HCEC 1CT (cell line): ENCODE measurements around the gene DOCK10.

Experiments
- DNase-seq: peaks from one replicate; pipeline ENCODE4 v3.0.0-alpha.2; 2017

DOCK10 gene

DNA sequence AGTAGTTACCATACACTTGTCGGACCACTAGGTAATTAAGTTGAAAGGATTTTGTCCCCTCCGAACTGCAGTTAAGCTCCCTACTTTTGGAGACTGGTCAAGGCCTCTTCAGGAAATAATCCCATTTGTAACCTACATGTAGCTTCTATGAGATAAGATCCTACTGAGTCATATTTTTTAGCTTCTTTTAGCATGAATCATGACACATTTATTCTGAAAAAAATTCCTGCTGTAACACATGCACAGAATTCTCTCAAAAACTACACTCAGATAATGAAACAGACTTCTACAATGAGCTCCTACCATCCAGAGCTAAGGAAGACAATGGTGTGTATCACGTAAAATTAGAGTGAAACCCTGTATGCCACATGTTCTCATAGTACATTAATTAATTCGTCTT, 225.5 kb downstream of the DOCK10 start:
- DNase-seq: peak; percentile 85

DNA sequence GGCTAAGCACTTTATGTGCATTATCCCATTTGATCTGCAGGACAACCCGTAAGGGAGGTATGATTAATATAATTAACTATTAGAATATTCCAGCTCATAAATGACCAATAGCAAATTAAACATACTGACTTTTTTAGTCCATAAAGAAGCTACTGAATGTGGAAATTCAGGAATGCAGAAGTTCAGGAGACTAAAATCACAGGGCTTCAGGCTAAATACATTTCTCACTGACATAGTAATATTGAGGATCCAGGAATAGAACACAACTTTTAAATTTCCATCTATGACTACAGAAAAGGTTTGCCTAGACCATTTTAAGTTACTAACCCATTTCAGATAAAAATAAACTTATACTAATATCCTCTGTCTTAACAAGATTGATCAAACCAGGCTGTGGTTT, 228.7 kb downstream of the DOCK10 start:
- DNase-seq: no peak

DNA sequence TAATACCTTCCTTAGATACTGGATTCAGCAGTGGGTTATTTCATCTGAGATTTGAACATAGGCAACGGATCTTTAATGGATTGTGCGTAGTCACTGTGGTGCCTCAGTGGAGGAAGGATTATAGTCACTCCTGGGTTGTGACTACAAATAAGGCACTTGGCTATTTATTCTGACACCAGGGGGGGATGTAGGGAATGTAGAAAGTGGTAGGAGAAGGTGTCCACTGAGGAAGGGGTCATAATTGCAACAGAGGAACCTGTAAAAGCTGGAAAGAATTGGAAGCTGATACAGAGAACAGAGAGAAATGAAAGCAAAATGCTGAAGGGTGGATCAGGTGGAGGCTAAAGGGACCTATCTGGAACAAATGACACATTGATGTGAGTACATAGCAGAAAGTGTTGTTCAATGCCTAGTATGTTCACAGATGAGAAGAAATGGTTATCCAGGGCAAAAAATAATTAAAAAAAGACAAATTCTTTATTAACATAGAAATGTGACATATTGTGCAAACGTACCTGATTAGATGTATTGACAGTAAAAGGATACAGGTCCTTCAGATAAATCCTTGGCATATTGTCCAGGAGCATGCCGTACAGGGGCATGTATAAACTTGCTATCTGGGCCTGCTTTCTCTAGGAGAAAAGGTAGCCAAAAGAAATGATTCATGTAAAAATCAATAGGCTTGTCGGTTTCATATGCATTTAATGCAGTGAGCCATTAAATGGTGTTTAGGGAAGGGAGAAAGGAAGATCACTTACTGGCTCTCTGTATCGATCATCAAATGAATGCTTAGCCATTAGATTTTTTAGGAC, 234.9 kb downstream of the DOCK10 start:
- no peak for DNase-seq

DNA sequence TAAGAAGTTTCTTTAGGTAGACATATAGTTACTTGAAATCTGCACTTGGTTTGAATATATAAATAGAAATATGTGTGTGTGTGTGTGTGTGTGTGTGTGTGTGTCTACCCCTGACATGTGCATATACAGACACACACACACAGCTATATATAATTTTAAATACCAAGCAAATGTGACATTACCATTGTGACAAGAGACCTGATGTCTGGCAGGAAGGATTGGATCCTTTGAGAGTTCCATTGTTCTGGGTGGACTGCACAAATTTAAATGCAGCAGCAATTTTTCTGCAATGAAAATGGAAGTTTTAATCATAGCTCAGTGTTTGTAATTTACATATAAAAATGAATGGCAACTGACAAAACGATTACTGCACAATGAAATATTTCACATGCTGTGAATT, 238.3 kb downstream of the DOCK10 start:
- DNase-seq: no peak

DNA sequence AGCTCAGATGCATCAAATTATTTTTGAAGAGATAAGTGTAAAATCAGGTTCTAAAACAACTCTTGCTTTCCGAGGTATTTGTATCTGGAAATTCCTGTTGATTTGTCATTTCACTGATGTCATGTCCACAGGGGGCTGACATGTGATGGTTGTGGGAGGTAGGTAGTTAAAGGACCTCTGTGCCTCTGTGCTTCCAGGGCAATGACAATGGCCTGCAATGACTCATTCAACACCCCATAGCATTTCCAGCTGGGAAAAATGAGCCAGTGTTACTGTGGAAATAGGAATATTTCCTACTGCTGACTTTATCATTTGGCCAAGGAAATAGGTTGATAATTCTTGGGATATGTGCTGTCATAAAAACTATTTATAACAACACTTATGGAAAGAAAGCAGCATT, 239.9 kb downstream of the DOCK10 start:
- peak; percentile 12 for DNase-seq

DNA sequence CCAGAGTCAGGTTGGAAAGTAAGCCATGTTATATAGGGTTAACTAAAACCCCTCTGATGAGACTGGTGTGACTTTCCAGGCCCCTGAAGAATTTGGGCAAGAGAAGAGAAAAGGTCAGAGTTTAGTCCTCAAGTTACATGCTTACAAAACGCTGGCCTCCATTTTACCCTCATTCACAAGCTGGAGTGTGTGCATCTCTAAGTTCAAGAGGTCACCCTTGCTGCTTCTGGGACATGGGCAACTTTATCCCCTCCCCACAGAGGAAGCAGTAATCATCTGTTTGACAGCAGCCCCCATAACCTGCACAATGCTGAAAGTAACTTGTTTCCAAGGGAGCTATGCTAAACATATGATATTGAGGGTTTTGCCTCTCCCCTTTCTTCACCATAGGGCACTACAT, 240.9 kb downstream of the DOCK10 start:
- DNase-seq: no peak

DNA sequence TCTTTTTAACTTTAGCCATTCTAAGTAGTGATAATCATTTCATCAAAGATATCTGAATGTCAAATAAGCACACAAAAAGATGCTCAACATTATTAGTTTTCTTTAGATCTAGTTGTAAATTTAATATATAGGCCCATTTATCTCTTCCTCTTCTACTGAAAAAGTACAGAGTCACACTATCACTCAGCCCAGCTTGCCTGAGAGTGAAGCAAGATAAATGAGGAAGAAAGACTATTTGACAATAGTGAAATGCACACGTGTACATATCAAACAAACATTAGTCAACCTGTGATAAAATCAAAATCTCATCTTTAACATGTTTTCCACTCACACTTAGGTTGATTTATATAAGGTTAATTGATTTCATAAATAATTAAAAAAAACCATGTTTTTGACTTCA, 242.6 kb downstream of the DOCK10 start:
- no peak for DNase-seq

DNA sequence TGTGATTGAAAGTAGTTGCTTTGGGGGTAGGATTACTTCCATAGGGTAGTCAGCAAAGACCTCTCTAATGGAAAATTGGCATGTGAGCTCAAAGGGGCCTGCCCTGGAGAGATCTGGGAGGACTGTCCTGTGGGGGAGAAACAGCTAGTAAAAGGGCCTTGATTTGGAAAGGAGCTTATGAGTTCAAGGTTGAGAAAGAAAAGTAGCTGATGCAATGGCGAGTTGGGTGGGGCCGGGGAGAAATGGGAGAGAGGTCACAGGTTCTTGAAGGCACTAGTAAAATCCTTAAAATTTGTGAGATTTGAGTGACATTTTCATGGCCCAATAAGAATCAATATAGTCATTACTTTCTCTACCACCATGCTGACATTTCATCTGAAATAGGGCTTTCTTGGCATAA, 244.1 kb downstream of the DOCK10 start:
- no peak for DNase-seq

DNA sequence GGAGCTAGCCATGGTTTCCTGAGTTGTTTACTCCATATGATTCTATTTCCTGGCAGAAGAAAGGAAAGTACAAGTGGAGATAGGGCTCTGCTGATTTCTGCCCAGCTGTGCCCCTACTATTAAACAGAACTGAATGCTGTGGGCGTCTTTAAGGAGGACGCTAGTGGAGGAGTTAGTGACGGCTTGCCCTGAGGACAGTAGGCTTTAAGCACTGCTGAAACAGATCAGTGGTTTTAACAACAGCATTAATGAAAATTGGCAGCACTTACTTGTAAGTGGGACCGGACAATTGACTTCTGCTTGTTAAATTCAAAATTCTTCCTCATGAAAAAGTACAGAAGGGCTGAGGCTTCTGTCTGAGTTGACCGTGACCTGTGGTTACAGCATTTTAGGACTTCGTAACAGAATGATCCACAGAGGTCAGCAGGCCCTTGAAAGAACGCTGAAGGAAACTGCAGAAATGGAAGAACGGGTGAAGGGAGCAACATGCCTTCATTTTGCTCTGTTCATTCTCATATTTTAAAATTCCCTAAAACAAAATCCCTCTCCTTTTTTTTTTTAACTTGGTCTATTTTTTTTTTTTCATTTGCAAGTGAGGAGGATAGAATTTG, 245.5 kb downstream of the DOCK10 start:
- no peak for DNase-seq

DNA sequence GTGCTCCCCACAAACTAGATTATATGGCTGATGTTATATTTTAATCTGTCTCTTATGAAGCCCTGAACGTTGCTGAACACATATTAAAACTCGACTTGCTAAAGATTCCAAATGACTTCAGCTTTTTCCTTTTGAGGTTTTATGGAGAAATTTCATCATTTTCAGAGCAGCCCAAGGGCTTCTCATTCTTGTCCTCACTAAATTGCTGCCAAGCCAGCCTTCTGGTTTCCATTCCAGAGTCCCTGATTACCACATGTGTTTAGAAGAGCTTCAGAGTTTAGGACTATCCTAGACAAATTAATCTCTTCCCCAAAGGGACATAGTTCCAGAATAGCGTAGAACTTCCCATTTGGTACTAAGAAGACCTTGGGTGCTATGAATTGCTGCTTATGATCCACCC, 248.3 kb downstream of the DOCK10 start:
- no peak for DNase-seq

DNA sequence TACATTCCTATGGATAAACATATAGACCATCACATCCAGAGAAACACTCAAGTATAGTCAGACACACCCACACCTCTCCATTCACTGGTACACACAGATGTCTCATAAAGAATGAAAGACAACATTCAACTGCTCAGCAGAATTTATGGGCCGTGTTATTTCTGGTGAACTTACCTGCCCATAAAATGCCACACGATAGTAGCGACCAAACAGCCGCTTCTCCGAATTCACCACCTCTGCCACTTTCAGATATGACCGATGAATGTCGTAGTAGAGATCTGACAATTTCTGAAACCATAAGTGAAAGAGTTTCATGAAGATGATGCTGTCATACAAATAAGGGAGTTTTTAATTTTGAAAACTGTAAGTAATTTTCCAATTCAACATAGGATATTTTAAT, 255.4 kb downstream of the DOCK10 start:
- no peak for DNase-seq

DNA sequence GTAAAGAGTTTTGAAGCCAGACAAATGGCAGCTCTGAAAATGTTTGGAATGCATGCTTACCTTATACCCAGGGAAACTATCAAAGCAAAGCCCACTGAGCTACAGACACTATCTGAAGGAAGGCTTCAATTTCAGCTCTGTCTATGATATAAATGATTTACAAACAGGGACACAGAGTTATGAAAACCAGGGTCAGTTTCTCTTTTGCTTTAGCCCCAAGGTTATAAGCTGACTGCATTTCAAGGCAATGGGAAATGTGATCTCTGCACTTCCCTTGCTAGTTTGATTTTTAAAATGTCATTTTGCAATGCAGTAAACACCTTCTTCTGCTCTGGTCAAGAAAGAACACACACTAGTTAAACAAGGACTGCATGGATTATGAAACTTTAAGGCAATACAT, 260.9 kb downstream of the DOCK10 start:
- DNase-seq: no peak

DNA sequence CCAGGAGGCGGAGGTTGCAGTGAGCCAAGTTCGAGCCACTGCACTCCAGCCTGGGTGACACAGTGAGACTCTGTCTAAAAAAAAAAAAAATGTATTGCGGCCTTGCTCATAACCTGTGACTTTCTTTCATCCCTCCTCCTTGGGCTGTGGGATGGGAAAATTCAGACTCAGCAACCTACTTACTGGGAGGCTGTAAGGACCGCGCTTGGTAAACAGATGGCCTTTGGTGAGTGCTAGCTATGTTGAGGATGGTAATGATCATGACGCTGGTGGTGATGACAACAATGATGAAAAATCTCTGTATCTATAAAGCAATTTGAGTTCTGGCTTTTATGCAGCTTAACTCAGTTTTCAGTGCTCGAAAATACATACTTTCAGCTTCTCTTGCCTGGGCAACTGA, 261.4 kb downstream of the DOCK10 start:
- DNase-seq: no peak

DNA sequence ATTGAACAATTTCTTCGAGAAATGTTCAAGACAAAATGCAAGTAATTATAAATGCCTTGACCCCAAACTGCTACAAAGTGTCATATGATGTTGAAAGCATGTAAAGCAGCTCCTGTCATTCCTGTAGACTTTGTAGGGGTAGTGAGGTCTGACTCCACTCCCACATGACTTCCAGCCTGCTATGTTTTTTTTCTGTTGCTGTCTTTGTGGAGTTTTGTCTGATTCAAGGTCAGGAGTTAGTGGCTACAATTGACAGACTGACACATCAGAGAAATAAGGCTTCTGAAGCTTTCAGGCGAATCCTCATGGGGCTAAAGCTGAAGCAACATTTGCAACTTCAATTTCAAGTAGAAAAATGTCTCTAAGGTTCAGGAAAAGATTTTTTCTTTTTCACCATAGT, 262.2 kb downstream of the DOCK10 start:
- DNase-seq: no peak

DNA sequence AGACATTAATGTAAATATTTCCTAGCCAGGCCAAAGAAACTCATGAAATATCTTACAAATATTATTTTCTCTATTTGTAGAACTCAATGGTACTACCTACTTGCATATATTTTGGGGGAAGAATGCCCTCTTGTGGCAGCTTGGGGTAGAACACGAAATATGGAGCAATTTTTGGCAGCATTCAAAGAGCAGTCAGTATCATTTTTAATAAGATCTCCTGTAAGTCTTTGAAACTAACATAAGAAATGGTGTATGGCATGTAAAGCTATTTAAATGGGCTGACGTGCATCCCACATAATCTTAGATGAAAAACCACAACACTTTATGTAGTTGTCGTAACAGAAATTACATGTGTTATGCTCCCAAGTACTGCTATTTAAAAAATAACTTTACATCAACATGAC, 263.8 kb downstream of the DOCK10 start:
- peak; percentile 18 for DNase-seq

DNA sequence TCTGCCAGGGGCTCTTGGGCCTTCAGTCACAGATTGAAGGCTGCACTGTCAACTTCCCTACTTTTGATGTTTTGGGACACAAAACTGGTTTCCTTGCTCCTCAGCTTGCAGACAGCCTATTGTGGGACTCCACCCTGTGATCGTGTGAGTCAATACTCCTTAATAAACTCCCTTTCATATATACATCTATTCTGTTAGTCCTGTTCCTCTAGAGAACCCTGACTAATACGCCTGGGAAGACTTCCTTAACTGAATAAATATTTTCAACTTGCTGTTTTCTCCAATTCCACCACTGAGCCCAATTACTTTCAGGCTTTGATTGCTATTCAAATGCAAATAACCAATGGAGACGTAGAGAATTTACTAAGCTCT, 264.7 kb downstream of the DOCK10 start:
- DNase-seq: no peak

DNA sequence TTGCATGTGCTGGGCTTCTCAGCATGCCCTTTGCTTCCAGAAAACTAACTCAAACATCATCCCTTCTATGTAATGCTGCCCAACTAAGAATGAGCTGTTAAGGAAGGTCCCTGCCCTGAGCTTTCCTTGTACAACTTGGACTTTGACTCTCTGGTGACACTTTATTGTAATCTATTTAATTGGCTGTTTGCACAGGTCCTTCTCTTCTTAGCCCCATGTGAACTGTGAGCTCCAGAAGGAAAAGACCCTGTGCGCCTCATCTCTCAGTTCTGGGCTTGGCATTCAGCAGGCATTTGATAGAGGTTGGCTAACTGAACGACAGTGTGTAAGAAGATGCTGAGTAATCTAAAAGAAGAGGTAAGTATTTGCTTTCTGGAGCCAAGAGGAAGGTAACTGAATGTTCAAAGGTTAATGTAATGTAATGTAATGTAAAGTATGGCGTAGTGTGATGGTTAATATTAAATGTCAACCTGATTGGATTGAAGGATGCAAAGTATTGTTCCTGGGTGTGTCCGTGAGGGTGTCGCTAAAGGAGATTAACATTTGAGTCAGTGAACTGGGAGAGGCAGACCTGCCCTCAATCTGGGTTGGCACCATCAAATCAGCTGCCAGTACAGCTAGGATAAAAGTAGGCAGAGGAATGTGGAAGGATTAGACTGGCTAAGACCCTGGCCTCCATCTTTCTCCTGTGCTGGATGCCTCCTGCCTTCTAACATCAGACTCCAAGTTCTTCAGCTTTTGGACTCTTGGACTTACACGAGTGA, 265.3 kb downstream of the DOCK10 start:
- no peak for DNase-seq

DNA sequence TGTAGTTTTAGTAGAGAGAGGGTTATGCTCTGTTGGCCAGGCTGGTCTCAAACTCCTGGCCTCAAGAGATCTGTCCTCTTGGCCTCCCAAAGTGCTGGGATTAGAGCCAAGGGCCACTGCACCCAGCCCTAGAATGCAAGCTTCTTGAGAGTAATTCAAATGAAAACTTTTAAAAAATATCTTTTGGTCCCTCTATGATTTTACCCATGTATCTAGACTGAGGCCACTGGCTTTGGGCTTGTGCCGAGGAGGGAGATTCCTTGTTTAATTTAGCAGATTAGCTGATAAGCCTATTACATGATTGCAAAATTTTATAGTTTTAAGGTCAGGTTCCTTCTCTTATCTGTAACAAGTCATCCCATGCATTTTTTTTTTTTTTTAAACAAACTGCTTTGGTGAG, 266.6 kb downstream of the DOCK10 start:
- DNase-seq: no peak

DNA sequence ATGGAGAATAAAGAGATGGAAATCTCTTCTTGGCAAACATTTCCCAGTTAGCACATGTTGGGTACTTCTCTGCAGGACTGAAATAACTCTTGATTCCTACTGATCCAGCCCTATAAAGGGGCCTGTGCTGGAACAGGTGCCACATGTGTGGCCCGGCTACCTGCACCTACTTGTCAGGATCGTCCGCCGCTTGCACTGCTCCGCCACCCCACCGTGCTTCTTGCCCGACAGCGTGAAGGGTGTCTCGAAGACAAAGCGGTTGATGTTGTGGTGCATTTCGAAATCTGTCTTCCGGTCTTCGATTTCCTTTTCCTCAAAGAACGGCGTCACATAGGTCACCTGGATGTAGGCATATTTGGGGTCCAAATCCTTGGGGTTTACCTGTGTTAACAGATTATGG, 267.5 kb downstream of the DOCK10 start:
- no peak for DNase-seq

DNA sequence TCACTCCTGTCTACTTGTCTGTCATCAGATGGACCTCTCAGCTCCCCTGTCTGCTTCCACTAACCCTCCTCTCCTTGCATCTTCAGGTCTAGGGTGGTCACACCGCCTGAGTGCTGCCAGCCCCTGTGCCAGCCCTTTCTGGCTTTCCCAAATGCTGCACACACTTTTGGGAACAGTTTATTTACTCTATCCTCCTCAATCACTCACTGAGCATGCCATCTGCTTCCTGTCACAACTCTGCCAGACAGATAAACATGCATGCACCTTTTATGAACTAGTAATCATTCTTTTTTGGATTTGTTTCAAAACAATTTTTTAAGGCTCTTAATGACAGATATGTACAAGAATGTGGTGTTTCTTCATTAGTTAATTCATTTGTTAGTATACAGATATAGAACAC, 269.8 kb downstream of the DOCK10 start:
- no peak for DNase-seq

DNA sequence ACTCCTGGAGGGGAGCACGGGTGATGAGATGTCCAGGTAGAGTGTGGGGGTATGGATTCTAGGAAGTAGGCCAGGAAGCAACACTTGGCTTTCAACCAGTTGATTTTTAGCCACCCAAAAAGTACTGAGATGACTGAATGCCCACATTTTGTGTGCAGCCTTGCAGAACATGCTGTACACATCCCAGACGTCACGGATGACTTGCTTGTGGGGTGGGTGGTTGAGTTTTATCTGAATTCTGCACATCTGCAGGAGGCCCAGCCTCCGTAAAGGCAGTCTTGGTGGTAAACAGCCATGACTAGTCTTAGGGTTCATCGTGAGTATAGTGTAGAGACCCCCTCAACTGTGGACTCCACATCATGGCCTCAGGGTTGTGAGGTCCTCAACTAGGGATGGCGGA, 272.8 kb downstream of the DOCK10 start:
- no peak for DNase-seq

DNA sequence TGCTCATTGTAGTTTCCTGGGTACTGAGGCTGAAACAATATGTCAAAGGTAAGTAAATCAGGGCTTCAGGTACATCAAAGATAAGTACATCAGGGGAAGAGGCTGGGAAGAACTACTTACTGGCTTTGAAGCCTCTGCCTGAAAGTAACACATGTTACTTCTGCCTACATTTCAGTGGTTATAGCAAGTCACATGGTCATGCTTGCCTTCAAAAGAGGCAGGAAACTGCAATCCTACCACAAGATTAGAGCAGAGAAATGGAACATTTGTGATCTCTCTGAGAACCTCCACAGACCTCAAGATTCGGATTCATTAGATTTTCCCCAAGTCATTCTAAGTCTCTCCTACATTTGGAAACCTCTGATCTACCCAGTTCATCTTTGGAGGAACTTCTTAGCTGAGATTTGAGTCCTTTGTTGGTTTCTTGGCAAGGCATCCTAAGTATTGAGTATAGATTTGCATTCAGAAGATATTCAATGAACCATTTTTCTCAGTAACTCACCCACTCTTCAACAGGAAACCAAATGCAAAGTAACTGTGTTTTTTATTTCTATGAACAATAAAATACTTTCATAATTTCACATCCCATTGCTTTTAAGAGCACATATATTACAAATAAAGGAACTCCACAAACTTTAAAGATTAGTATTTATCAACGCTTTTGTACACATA, 277.6 kb downstream of the DOCK10 start:
- DNase-seq: no peak

DNA sequence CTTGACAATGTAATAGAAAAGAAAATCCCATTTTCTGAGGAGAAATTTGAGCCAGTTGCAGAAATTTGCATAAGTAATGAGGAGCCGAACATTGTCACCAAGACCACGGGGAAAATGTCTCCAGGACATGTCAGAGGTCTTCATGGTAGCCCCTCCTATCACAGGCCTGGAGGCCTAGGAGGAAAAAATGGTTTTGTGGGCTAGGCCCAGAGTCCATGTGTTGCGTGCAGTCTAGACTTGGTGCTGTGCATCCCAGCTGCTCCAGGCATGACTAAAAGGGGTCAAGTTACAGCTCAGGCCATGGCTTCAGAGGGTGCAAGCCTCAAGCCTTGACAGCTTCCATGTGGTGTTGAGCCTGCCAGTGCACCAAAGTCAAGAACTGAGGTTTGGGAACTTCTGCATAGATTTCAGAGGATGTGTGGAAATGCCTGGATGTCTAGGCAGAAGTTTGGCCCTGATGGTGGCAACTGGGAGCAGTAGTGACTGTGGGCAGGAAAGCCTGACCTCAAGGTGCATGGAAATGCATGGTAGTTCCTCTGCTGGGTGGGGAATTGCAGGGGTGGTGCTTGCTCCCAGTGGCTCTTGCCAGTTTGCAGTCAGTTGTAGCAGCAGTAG, 284.2 kb downstream of the DOCK10 start:
- DNase-seq: no peak
